SK-N-SH (cell line): ENCODE results near the gene ZBTB1.

Experiments used
- CTCF ChIP-seq: fragments of 200-600 bp; sonication (generic); IDR thresholded peaks from 2 replicates; pipeline ENCODE4 v1.6.1; 2017; ENCODE audit warnings: antibody characterized with exemption, mild to moderate bottlenecking, moderate library complexity
- EP300 ChIP-seq, 2 experiments: IDR thresholded peaks; 2 replicates each; pipeline versions ENCODE4 v1.4.0 to v1.6.1; 2012; ENCODE audit warnings: borderline replicate concordance in 1 of 2, low read depth in 1 of 2, low read length in 1 of 2
- JUND ChIP-seq: IDR thresholded peaks from 2 replicates; pipeline ENCODE4 v1.4.0; 2012
- MAX ChIP-seq: IDR thresholded peaks from 2 replicates; pipeline ENCODE4 v1.4.0; 2012; ENCODE audit warnings: low read depth
- MXI1 ChIP-seq: IDR thresholded peaks from 2 replicates; pipeline ENCODE4 v1.6.1; 2012; ENCODE audit warnings: mild to moderate bottlenecking, low read depth, low read length, improper control_type of control experiment
- POLR2AphosphoS5 ChIP-seq: IDR thresholded peaks from 2 replicates; pipeline ENCODE4 v1.6.1; 2012; ENCODE audit warnings: low read depth, low read length
- SIN3A ChIP-seq: IDR thresholded peaks from 2 replicates; pipeline ENCODE4 v1.6.1; 2012; ENCODE audit warnings: low read depth, mild to moderate bottlenecking, low read length, moderate library complexity, borderline replicate concordance
- SMC3 ChIP-seq: IDR thresholded peaks from 2 replicates; pipeline ENCODE4 v1.6.1; 2012; ENCODE audit warnings: low read depth, low read length, improper control_type of control experiment
- TAF1 ChIP-seq: IDR thresholded peaks from 2 replicates; pipeline ENCODE4 v1.6.1; 2012; ENCODE audit warnings: low read depth, mild to moderate bottlenecking, low read length, moderate library complexity, borderline replicate concordance

- TF ChIP-seq CTCF (no peak), POLR2AphosphoS5 (no peak), TAF1 (no peak), EP300 (IDR thresholded peaks at IDR 0.05; ENCODE audit: borderline replicate concordance in 1 of 2, low read depth in 1 of 2, low read length in 1 of 2) (no peak), JUND (no peak), SMC3 (no peak), MXI1 (no peak), SIN3A (no peak), MAX (no peak)
Observed at GRCh38 chr14:64465191-64465822, 39.3 kb upstream of the ZBTB1 start, which contains the start of gene AKAP5.
